GM21423 (cell line): Measurements from ENCODE around the gene NEDD1.

Source experiments
- ATAC-seq: cut with Tn5 transposase; IDR thresholded peaks from one replicate; pipeline ENCODE4 v1.9.1; 2021; ENCODE audit warnings: mild to moderate bottlenecking, moderate library complexity; ENCODE audit not compliant: unreplicated experiment

The NEDD1 gene

DNA sequence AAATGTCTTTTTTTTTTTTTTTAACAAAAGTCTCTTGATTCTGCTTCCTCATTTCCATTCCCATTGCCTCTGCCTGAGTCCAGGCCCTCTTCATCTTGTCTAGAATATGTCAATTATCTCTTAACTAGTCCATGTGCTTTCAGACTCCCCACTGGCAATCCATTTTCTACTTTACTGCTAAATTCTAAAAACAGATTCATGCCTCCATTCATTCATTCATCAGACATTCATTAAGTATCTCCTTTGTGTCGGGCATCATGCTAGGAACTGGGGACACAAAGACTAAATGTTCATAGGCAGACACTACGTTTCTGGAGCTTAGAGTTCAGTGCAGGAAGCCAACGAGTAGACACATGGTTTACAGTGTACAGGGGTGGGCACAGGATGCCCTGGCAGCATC is 9.6 kb upstream of the NEDD1 start:
- no peak for ATAC-seq

DNA sequence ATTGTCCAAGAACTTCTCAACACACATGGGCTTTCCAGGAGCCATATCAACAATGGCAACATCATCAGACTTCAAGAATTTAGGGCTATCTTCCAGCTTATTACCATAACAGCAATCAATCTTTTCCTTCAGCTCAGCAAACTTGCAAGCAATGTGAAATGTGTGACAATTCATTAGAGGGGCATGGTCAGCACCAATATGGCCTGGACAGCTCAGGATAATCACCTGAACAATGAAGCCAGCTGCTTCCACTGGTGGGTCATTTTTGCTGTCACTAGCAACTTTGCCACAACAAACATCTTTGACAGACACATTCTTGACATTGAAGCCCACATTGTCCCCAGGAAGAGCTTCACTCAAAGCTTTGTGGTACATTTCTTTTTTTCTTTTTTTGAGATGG is 5.9 kb upstream of the NEDD1 start:
- no peak for ATAC-seq

DNA sequence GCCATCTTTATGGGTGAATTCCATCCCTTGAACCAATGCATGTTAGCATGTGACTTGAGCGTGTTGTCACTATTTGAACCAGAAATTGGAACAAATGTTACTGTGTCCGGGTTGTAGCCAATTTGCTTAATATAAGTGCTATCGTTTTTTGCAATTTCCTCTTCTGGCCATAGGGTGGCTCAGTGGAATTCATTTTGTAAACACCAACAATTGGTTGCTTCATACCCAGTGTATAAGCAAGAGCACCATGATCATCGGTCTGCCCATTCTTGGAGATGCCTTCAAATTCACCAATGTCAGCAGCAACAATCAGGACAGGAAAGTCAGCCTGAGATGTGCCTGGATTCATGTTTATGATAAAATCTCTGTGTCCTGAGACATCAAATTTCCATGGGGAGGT is 5.0 kb upstream of the NEDD1 start:
- ATAC-seq, result no peak

DNA sequence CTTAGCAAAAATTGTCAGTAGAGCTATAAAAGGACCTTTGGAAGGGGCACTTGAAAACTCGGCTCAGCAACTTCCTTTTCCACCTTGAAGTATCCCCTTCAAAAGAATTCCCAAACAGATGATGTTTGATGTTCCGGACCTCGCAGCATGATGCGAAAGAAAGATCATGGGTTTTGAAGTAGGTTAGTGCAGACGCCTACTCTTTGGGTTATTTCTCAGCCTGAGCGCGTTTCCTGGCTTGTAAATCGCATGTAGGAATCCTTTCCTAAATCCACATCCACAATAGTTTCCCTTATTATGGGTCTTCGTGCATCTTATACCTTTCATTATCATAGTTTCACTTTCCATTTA is 584 bp upstream of the NEDD1 start:
- ATAC-seq, result no peak

DNA sequence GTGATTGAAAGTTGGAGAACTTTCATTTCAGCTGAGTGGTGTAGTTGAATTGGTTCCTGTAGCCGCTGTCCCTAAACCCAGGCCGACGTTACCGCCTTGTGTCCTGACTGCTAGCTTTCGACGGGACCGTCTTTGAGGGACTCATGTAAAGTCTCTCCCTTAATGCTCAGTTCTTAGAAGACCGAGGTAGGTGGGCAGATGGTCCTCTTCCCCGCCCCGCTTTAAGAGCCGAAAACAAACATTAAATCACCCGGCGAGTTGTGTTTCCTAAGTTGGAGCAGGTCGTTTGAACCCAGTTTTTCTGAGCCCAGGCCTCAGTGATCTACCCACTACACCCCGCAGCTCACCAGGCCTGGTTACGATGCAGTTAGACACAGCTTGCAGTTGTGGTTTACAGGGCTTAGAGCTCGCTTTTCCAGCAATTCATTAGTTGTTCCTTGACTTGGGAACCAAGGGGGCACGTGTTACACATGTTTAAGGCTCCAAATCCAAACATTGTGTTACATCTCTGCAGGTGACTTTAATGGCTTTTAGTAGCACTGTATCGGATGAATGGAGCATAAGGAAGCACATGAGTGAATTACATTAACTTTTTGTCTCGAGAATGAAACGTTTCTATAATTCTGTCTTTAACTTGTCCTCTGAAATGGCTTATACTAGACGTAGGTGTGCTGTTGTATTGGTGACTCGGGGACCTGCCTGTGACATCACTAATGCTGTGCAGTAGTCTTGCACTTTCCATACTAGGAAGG is 790 bp downstream of the NEDD1 start:
- peak; percentile 17 for ATAC-seq

DNA sequence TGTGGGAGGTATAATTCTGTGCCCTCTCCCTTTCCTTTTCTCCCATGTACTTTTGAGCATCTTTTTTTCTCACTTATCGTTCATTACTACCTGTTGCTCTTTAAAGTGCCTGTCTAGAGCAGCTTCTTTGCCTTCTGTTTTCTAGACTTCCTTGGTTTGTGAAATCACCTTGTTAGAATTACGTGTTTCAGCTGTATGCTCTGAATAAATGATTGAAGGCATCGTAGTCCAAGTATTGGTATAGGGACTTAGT is 1.3 kb downstream of the NEDD1 start:
- no peak for ATAC-seq

DNA sequence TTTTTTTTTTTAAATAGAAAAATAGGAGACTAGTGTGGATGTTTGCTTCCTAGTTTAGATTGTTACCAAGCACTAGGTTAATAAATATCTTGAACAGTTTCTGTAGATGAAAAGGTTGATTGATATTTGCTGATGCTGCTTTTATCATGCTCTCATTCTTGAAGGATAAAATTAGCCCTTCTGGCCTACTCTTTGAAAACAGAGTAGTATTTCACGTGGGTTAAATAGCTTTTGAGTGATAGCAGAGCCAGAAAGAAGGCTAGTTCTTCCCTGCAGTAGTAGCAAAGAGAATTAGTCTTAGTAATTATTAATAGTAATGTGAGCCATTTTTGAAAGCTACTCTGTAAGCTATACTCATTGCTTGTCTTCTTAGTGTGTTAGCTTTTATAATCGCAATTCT is 5.2 kb downstream of the NEDD1 start:
- no peak for ATAC-seq

DNA sequence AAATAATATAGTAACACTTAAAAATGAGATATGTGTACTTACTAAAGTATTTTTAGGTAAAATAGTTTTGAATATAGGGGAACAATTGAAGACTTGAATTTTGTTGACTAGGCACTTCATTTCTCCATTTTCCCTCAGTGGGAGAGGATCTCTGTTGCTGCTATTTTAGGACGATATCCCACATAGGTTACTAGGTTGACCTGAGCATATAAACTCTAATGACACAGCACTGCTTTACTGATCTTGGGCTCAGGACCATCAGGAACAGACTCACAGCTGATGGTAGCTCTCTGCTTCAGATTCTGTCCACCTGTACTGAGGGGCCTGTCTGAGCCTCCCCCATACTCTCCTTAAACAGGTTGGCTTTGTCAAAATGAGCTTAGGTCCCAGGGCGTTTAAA is 5.9 kb downstream of the NEDD1 start:
- ATAC-seq, result no peak

DNA sequence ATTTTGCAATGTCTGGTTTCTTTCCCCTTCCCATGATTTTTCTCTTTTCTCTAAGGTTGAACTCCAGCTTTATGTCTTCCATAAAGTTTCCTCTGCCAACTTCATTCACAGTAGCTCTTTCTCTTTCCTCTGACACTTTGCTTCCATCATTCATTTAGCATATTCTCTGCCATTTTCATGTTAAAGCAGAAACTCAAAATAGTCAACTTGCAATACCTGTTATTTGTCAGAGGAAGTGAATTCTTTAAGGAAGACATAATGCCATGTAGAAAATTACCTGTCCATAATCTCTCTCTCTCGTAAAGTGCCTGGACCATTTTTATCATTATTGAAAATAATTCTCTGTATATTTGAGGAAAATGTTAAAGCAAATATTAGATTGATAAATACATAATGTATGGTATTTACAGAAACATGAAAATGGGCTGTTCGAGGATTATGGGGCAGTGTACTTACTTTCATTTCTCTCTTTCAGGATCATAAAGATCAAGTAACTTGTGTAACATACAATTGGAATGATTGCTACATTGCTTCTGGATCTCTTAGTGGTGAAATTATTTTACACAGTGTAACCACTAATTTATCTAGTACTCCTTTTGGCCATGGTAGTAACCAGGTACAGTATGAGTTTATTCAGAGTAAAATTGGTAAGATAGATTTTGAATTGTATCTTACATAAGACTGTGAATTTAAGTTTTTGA is 12.6 kb downstream of the NEDD1 start:
- no peak for ATAC-seq

DNA sequence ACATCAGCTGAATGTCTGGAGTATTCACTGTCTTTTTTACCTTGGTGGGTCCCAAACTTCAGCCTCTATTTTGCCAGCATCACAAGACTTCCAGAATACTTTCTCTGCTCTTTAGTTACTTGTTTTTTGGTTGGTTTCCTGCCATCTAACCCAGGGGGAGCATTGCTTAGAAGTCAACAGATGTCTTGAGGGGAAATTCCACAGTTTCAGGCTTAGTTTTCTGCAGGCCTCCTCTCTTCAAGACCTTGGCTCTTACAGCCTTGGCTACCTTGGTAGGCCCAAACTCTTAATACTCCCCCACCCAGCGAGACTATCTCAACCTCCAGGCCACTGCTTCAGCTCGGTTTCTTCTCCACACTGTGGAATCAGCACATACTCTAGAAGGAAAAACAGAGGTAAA is 41.7 kb downstream of the NEDD1 start:
- ATAC-seq, result no peak

DNA sequence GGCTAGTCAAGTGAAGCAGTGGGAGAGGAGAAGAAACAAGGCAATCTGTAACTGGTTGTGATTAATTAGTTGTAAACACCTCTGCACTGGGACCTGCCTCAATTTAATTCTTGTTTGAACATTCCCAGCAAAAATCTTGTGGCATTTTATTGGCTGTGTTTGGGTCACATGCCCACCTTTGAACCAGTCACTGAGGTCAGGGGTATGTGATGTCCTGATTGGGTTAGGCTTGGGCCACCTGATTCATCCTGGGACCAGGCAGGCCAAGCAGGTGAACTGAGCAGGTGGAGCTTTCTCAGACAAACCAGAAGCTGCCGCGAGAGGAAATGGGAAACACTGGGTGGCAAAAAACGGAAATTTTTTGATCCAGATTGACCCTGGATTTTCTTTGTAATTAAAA is 72.5 kb downstream of the NEDD1 start:
- no peak for ATAC-seq

DNA sequence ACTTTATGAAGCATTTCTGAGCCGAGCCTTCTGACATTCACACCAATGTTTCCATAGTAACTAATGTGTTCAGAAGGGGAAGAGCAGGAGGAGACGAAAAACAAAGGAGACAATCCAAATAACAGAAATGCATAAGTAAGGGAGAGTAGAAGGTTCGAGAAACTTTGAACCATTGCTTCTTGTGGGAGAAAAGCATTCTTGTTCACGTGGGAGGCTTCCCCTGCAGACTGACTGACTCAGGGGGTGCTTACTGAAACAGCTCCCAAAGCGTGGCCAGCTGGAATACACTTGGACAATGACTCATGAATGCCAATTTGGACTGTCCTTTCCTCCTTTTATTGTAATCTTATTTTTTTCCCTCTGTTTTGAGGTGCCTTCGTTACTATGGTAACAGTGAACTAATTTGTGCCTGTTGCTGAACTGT is 73.9 kb downstream of the NEDD1 start:
- no peak for ATAC-seq

DNA sequence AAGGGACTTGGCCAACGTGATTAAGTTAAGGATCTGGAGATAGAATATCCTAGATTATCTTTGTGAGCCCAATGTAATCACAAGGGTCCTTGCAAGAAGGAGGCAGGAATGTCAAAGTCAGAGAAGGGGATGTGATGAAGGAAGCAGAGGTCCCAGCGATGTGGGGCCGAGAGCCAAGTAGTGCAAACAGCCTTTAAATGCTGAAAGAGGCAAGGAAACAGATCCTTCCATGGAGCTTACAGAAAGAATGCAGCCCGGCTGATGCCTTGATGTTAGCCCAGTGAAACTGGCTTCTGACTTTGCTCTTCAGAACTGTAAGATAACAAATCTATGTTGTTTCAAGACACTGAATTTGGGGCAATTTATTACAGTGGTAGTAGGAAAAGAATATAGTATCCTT is 74.9 kb downstream of the NEDD1 start:
- no peak for ATAC-seq

DNA sequence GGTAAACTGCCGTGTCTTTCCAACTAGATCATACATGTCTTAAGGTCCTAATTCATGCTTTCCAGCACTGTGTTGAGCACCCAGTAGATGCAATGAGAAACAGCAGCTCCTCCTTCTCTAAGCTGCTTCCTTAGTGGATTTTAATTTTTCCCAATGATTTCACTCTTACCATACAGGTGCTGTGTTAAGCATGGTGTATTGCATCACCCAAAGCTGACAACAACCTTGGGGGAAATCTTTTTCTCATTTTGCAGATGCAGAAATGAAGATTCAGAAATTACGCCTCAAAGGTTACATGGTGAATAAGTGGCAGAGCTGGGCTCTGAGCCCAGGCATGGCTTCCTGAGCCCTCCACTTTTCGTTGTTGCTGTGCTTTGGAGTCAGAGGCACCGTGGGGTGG is 75.6 kb downstream of the NEDD1 start:
- ATAC-seq, result no peak

DNA sequence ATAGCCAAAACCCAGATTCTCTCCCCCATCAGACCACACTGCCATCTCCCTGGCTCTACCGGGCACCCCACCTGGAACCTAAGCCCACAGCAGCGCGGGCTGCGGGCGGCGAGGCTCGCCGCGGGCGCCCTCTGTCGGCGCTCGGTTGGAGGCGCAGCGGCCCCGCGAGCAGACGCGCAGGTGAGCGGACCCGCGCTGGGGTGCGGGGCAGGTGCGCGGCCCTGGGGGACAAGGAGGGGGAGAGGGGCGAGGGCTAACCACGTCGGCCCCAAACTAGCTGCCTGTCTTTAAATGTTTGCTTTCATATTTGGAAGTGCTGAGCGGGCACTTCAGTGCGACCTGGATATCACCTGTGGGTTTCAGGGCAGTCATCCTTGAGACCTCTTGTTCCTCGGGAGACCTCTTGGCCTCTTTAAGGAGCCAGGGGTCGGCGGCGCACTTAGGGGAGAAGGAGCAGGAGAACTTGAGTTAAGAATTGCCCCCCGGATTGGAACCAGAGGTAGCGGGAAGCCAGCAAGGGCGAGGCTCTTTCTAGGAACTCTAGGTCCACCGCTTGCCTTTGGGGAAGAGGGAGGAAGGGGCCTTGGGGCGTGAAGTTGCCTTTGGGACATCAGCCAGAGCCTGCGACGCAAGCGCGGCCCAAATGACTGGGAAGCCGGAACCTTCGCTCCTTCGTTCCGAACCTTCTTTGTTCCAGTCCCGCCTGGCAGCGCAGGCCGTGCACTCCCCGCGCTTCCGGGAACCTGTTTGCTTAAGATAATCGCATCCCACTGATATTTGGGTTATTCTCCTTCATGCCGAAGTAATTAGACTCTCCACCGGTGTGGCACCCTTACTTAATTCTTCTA is 78.7 kb downstream of the NEDD1 start:
- peak; percentile 88 for ATAC-seq

DNA sequence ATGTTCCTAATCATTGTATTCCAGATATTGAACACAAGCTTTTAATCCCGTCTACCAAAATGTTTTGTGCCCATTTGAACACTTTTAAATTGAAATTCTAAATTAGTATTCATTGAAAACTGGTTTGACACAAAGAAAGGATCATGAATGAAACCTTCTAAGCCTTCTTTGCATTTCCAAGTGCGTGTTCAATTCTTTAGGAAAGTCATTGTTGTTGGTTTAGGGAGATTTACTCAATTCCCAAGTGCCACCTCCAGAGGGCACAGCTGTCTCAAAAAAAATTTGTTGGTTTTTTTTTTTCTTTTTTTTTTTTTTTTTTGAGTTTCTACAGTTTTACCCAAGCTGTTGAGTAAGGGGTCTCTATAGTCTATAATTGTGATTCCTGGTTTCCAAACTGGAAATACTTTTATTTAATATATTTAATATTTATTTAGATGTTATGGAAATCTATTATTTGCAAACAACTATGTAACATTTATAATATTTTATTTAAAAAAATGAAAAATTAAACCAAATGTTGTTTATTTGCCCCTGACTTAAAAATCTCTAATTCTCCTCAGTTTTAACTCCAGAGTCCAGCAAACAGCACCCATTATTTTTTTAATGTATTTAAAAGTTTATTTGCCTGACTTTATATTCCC is 79.9 kb downstream of the NEDD1 start:
- ATAC-seq, result no peak

DNA sequence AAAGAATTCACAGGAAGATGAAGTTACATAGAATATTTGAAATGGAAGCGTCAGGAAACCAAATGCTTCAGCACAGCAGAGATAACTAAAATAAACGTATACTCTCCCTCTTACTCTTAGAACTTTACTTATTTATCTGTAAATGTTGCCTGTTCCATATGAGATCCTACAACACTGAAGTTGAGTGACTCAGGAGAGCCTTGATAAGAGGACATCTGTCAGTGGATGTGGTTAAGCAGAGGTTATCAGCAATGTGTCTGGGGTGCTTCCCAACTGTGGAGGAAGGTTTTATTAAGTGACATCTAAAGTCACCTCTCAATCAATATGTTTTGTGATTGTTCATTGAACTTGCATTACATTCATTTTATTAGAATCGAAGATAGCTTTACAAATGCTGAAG is 81.9 kb downstream of the NEDD1 start:
- ATAC-seq, result no peak

DNA sequence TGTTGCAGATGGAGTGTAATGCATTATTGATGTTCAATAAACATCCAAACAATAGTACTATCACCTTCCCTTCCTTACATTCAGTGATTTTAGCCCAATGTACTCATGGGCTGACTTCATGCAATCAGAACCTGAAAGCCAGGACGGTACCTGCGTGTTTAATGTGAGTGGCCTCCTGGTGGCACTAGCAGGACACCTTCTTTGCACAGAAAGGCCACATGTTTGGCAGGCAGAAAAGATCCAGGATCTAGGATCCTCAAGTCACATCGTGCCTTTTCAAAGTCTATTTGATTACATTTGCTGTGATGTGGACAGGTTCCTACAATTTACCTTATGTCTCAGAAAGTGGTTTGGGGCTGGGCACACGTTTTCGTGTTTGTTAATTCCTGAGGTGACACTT is 82.9 kb downstream of the NEDD1 start:
- ATAC-seq, result no peak

DNA sequence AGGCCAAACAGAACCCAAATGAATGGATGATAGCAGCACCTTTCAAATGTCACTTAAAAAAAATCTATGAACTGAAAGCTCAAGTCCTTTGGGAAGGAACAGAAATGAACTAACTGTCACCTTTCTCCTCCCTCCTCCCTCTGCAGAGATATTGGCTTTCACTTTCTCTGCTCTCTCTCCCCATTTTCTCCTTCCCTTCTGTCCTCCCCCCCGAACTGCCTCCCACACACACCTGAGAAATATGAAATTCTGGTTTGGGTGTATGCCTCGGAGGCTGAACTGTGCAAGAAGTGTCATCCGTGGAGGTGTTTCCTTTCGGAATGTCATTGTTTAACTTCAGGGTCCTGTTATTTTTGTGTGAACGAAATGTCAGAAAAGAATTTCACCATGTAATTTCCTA is 87.8 kb downstream of the NEDD1 start:
- no peak for ATAC-seq

DNA sequence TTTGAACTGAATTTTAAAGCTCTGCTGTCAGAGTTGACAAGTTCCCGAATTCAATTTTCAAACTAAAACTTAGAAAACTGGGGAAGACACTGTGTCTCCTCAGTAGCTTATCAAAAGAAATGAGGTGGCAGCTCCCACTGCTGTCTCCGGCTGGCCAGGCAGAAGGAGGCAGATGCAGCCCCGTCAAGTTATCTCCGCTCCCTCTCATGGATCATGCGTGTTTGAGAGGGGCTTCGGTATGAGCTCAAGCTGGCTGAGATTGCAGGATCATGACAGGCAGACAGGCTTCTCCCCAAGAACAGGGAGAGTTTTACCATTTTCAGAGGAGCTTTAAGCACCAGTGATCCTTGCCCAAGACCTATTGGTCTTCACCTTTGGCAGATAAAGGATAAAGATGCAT is 88.8 kb downstream of the NEDD1 start:
- ATAC-seq, result no peak

DNA sequence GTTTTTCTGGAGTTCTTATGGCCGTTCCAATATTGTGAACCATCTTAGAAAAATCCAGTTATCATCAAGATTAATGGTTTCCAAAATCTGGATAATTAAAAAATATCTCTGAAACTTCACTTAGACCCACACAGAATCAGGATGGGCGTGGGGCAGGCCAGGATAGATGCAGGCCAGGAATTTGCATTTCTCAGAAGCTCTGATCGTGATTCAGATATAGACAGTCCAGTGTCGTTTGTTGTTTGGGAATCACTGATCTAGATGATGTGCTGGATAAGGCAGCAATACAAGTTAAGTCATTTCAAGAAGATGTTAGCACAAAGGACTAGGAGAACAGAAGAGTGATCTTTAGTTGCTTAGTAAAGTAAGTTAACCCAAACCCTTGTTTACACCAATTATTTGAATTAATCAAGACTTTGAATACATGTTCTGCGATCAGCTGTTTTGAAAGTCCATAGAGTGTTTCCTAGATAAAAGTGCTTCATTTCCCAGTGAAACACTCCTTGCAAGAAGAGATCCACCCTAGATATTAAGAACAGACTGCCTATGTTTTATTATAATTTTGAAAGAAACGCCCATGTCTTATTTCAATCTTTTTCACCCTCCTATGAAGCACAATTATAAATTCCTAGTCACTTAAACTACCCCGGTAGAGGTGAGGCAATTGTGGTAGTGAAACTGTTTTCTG is 90.9 kb downstream of the NEDD1 start:
- ATAC-seq, result no peak
